Uterus (tissue), 2 donors: Measurements from ENCODE around the gene MRPL46.

Source experiments
- CTCF ChIP-seq, 4 experiments: fragments of 200-600 bp in 2 of 4; fragments of 450-650 bp in 2 of 4; sonication (generic) in 2 of 4; IDR thresholded peaks; one replicate each; pipeline ENCODE4 v1.5.1; 2016 to 2019; ENCODE audit warnings: antibody characterized with exemption in 4 of 4, mild to moderate bottlenecking in 2 of 4, moderate library complexity in 1 of 4
- POLR2A ChIP-seq, 2 donors: fragments of 450-650 bp; IDR thresholded peaks; one replicate each; pipeline ENCODE4 v1.6.1; 2016; ENCODE audit warnings: antibody characterized with exemption in 2 of 2, mild to moderate bottlenecking in 1 of 2, moderate library complexity in 1 of 2

- TF ChIP-seq CTCF (IDR thresholded peaks at IDR 0.05) = no peak
- TF ChIP-seq POLR2A (IDR thresholded peaks at IDR 0.05) = no peak
These were observed 26.7 kb upstream of the MRPL46 start for GRCh38 chr15:88493844-88494243.
